ENCODE data around the gene ACSS1.

- TF ChIP-seq CTCF (IDR thresholded peaks at IDR 0.05; ENCODE audit: low read depth, low read length, poor library complexity, severe bottlenecking) (no peak), EZH2phosphoT487 (IDR thresholded peaks at IDR 0.05; ENCODE audit: borderline replicate concordance, low read length) (no peak)
These were observed 95.4 kb downstream of the ACSS1 start for GRCh38 chr20:24962510-24962909.

Measured in DOHH2 (cell line).